Measurements from ENCODE around the gene SCP2D1. TPM values are rescaled to one million over a fixed set of nuclear protein-coding genes. Genes with fewer than 3 reads are reported as not detected.

The SCP2D1 gene
- total RNA-seq, 4 donors from 2014 or later, result not detected

DNA sequence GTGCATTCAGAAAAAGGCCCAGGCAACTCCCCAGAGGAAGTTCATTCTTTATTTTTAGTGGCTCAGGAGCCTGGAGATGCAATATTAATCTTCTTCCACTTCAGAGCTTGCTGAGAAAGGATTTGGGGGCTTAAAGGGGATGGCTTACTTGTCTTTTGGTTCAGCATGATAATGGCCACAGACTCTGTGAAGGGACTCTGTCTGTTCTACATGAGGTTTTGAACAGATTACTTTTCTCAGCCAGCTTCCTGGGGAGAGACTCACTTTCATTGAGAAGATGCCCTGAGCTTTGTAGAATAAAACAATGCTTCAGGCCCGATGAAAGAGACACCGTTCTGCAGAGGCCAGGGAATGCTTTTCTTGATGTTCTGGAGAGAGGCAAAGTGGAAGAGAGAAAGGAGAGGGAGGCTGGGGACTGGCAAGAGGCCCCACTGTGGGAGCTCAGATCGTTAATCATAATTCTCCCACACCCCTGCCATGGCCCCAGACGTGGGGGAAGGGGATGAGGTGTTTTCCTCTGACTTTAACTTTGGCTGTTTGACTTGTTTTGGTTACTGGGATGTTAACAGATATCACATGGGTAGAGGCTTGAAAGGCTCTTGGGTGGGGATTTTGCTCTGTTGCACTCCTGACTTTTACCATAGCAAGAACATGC, 19.1 kb downstream of the SCP2D1 start:
- Histone ChIP-seq H3K36me3 (no peaks in the 10 kb centered on the region), H3K4me3 (no peak overlapping the region), H3K27me3 (no peaks in the 10 kb centered on the region), H3K27ac (no peak overlapping the region), H3K4me1 (peaks cover 0 to 8% (median 0%) of the 10 kb centered on the region in 3 donors), H3K9me3 (no peaks in the 10 kb centered on the region)
- DNase-seq, result no peak
- TF ChIP-seq POLR2A (IDR thresholded peaks at IDR 0.05), result no peak
- TF ChIP-seq, protein P1, sequence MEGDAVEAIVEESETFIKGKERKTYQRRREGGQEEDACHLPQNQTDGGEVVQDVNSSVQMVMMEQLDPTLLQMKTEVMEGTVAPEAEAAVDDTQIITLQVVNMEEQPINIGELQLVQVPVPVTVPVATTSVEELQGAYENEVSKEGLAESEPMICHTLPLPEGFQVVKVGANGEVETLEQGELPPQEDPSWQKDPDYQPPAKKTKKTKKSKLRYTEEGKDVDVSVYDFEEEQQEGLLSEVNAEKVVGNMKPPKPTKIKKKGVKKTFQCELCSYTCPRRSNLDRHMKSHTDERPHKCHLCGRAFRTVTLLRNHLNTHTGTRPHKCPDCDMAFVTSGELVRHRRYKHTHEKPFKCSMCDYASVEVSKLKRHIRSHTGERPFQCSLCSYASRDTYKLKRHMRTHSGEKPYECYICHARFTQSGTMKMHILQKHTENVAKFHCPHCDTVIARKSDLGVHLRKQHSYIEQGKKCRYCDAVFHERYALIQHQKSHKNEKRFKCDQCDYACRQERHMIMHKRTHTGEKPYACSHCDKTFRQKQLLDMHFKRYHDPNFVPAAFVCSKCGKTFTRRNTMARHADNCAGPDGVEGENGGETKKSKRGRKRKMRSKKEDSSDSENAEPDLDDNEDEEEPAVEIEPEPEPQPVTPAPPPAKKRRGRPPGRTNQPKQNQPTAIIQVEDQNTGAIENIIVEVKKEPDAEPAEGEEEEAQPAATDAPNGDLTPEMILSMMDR (IDR thresholded peaks at IDR 0.05), result no peak
- intact Hi-C loops (cut with DNase I), result no loop called here
- 41 to 45% methylated on average over 4 of the region's 4 CpGs for WGBS, 2 donors

DNA sequence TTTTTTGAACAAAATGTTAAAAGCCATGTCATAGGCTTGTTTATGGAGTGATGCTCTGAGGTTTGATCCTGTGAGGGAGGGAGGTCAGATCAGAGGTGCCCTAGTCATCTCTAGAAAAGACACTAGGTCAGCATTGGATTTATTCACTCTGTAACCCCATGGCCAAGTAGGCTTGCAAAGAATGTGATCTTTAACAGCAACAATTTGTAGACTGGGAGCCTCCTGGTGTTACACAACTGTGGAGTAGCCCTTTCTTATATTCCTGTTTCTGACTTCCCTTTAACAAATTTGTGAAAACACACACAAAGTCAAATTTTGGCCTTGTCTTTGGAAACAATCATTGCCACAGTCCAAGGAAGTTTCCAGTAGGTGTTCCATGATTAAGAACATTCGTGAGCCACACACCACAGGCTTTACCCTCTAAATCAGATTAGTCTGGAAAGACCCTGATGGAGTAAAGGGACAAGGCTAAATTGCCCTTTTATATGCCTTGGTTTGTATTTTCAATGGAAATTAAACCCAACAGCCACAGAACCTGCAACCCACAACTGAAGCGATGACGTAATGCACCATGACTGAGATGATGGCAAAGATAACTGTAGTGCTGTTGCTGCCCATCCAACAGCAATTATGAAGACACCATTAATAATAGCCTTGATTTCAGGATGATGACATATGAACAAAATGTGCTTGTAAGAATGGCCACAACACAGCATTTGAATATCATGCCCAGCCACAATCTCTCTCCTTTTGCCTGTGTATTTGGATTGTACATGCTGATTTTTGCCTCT, 22.1 kb downstream of the SCP2D1 start:
- 91 to 94% methylated on average over 3 of the region's 3 CpGs for WGBS, 2 donors
- no peaks in the 10 kb centered on the region for H3K36me3 ChIP-seq
- peaks cover 0 to 8% (median 0%) of the 10 kb centered on the region in 3 donors for H3K4me1 ChIP-seq
- H3K27me3 ChIP-seq, result no peaks in the 10 kb centered on the region
- H3K27ac ChIP-seq, result no peak overlapping the region
- TF ChIP-seq, protein P1 (IDR thresholded peaks at IDR 0.05), result no peak
- no peak for TF ChIP-seq POLR2A (IDR thresholded peaks at IDR 0.05)
- no peak overlapping the region for H3K4me3 ChIP-seq
- DNase-seq, result no peak
- intact Hi-C loops (cut with DNase I), result no loop called here
- H3K9me3 ChIP-seq, result no peaks in the 10 kb centered on the region

DNA sequence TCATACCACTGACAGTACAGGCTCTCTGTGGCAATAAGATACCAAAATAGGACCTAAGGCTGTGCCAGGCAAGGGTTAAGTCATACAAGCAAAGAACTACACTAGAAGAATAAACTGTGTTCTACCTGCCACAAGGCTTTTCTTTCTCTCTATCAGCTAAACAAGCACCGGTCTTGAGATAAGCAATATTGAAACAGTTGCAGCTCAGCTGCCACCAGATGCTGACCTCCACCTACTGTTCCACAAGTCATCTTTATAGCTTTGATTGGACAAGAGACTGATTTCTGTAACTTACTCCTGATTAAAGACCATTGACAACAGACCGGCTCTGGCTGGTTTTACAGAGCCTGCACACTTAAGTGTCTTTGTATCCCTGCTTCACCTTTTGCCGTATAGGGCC, 24.1 kb downstream of the SCP2D1 start:
- intact Hi-C loops (cut with DNase I), result no loop called here
- Histone ChIP-seq H3K27me3 (no peaks in the 10 kb centered on the region), H3K27ac (no peak overlapping the region), H3K36me3 (no peaks in the 10 kb centered on the region), H3K4me1 (no peaks in the 10 kb centered on the region), H3K4me3 (no peak overlapping the region), H3K9me3 (no peaks in the 10 kb centered on the region)
- DNase-seq, result no peak
- TF ChIP-seq, protein P1 (IDR thresholded peaks at IDR 0.05), result no peak
- no peak for TF ChIP-seq POLR2A (IDR thresholded peaks at IDR 0.05)
- 70 to 76% methylated on average over 3 of the region's 3 CpGs for WGBS, 2 donors

DNA sequence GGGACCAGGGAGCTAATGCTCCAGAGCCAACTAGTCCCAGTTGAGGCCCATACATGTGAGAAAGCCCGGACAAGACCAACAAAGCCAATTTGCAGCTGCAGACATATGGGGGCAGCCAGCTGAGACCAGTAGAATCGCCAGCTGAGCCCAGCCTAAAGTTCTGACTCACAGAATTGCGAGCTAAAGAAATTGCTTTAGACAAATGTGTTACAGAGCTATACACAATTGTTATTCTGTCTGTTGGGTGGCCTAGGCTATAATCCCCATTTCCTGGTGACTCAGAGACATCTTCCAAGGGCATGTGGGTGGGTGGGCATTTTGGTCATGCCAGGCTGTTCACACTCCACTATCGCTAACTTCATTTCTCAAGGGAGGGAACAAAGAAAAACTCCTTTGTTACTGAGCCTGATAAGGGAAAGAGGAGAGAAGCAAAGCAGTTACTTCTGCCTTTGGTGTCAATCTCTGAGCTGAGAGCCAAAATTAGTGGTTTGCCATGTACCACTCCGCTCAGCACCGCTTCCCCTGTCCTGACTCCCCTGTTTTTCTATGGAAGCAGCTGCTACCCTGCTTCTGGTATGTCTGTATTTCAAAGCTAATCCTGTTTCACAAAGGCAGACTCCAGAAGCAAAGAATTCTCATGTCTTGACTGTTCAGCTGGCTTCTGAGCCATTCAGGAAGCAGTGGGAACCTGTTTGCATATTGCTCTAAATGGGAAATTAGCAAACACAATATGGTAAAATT, 26.1 kb downstream of the SCP2D1 start:
- intact Hi-C loops (cut with DNase I), result no loop called here
- Histone ChIP-seq H3K36me3 (no peaks in the 10 kb centered on the region), H3K9me3 (no peaks in the 10 kb centered on the region), H3K27me3 (no peaks in the 10 kb centered on the region), H3K4me1 (no peaks in the 10 kb centered on the region), H3K27ac (no peak overlapping the region), H3K4me3 (no peak overlapping the region)
- no peak for DNase-seq
- 63 to 67% methylated on average over 6 of the region's 6 CpGs for WGBS, 2 donors
- TF ChIP-seq, protein P1 (IDR thresholded peaks at IDR 0.05), result no peak
- TF ChIP-seq POLR2A (IDR thresholded peaks at IDR 0.05), result no peak

DNA sequence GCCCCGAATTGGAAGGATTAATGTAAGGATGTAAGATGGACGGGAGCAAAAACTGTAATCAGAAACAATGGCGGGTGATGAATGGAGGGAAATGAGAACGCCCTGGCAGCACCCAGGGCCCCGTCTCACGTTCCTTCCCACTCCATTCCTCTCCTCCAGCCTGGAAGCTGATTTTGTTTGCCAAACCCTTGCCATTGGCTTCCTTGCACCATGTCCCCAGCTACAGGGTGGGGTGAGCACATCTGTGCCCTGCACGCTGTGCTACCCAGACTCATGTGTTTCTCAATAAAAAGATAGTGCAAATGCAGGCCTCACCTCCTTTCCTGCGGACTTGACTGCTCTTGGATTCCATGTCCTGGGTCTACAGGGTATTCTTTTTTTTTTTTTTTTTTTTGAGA, 26.7 kb downstream of the SCP2D1 start:
- 77 to 80% methylated on average over 8 of the region's 8 CpGs for WGBS, 2 donors
- intact Hi-C loops (cut with DNase I), result no loop called here
- H3K27ac ChIP-seq, result no peak overlapping the region
- H3K27me3 ChIP-seq, result no peaks in the 10 kb centered on the region
- no peaks in the 10 kb centered on the region for H3K9me3 ChIP-seq
- no peaks in the 10 kb centered on the region for H3K4me1 ChIP-seq
- TF ChIP-seq POLR2A (IDR thresholded peaks at IDR 0.05), result no peak
- TF ChIP-seq, protein P1 (IDR thresholded peaks at IDR 0.05), result no peak
- no peak for DNase-seq
- no peaks in the 10 kb centered on the region for H3K36me3 ChIP-seq
- no peak overlapping the region for H3K4me3 ChIP-seq
